ENCODE measurements around the gene ASB15.

Gene ASB15

GRCh38 chr7:123635551-123636359 lies 34.1 kb downstream of the ASB15 start:
- no peak for DNase-seq (ENCODE audit: low read depth)

DNA sequence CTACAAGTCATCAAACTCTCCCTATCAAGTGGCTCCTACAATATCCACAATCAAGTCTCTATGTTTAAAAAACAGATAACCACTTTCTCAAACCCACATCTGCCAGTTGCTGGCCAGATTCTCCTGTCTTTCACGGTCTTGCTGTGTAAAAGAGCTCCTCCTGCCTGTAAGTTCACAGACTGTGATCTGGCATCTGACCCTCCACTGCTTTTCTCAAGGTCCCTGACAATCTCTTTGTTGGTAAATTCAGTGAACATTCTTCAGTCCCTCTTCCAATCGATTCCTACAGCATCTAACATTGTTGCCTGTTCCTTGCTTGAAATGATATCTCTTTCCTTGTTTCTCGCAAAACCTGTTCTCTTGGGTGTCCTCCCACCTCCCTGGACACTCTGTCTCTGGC lies 35.6 kb downstream of the ASB15 start:
- DNase-seq (ENCODE audit: low read depth): no peak

DNA sequence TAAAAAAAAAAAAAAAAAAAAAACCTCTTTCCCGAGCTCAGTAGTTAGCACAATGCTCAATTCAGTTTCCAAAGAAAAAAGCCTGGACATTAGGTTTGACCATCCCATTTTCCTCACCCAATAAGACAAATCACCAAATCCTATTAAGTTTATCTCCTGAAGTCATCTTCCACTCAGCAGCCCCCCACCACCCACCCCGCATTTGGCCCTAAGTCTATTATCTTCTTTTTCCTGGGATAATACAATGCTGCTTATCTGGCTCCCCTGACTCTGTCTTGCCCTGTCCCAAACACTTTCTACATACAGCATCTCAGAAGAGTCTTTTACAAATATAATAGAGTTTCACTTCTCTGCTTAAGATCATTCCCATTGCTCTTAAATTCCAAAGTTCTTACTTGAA lies 36.3 kb downstream of the ASB15 start:
- DNase-seq (ENCODE audit: low read depth): no peak

DNA sequence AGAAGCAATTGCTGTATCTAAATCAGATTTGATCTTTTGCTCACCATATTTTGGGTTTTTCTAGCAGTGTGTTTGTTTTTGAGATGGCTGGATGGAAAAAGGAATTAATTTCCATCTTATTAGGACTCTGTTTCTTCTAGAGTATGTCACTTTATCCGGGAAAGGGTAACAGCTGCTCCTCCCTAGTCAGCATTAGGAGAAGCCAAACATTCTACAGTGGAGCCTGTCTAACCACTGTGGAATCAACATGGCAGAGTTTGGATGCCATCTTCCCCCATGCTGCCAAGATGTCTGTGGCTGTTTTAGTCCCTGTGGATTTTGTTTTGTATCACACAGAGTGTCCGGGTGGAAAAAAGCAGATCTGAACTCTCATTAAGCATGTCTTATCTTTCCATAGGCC lies 38.0 kb downstream of the ASB15 start:
- DNase-seq (ENCODE audit: low read depth): no peak

- DNase-seq (ENCODE audit: low read depth): no peak
Measured at GRCh38 chr7:123640583-123640982, 39.0 kb downstream of the ASB15 start.

- no peak for DNase-seq (ENCODE audit: low read depth)
Measured at GRCh38 chr7:123641901-123642300, 40.3 kb downstream of the ASB15 start.

GRCh38 chr7:123643495-123644441 lies 42.1 kb downstream of the ASB15 start:
- no peak for DNase-seq (ENCODE audit: low read depth)

GRCh38 chr7:123645516-123645915 lies 43.9 kb downstream of the ASB15 start:
- DNase-seq (ENCODE audit: low read depth): no peak

- no peak for DNase-seq (ENCODE audit: low read depth)
Measured at GRCh38 chr7:123647106-123647730, 45.6 kb downstream of the ASB15 start.

DNA sequence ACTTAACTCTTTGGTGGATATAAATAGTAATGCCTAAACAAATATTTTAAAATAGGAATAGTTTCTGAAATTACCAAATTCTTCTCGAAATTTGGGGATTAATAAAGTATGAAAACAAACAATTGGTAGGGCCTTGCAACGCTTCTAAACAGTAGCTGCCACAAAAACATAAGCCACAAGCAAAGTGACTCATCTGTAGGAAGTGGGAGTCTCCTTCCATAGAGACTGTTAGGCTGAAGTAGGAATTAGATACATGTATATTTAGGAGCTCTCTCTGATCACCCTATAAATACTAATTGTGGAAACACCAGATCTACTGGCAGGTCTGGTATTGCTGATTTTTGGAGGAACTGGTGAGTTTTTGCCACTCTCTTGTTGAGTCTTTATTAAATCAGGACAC lies 48.3 kb downstream of the ASB15 start:
- no peak for DNase-seq (ENCODE audit: low read depth)

GRCh38 chr7:123650595-123650994 lies 49.0 kb downstream of the ASB15 start:
- no peak for DNase-seq (ENCODE audit: low read depth)

DNA sequence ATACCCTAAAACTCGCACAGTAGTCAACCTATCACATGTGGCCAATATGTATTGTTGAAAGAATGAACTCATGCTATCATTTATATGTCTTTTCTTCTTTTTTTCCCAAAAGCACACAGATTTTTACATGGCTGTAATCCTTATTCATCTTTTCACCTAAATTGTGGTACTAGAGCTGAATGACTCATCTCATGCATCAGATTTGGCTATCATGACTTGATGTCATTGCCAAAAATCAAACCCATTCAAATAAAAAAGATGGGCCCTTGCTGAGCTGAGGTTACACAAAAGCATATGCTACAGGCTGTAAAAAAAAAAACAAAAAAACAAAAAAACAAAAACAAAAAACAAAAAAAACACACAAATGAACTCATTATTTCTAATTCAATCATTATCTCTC lies 50.8 kb downstream of the ASB15 start:
- no peak for DNase-seq (ENCODE audit: low read depth)

DNA sequence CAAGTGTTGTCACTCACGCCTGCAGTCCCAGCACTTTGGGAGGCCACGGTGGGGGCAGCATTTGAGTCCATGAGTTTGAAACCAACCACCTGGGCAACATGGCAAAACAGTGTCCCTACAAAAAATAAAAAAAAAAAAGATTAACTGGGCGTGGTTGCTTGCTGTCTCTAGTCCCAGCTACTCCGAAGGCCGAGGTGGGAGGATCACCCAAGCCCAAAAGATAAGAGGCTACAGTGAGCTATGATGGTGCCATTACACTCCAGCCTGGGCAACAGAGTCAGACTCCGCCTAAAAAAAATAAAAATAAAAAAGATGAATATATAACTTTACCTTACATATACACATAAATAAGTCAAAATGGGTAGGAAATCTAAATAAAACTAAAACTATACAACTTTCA lies 51.5 kb downstream of the ASB15 start:
- no peak for DNase-seq (ENCODE audit: low read depth)

- no peak for DNase-seq (ENCODE audit: low read depth)
Measured at GRCh38 chr7:123655614-123656013, 54.0 kb downstream of the ASB15 start, which contains the start of gene LMOD2. Gene LMOD2, plus strand, starts transcription at chr7:123655866. Its CDS starts 98 bp downstream, at chr7:123655964.

- DNase-seq (ENCODE audit: low read depth): no peak
Measured at GRCh38 chr7:123656544-123657303, 55.1 kb downstream of the ASB15 start.

GRCh38 chr7:123657304-123657685 lies 55.7 kb downstream of the ASB15 start:
- DNase-seq (ENCODE audit: low read depth): no peak

DNA sequence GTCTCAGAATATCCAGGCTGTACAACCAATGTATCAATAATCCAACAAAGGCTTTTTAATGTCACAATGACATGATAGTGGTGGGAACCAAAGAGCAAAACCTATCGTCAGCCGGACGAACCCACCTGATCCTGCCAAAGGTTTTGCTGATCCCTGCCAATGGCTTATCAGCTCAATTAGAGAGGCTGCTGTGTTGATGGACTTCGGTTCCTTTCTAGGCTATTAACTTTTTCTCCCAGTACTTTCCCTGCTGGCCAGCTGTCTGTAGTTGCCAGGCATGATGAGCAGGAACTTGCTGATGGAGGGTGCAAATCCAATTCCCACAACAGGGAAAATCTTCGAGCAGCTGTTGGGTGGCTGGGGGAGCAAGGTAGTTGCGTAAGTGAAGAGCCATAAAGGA lies 56.4 kb downstream of the ASB15 start:
- no peak for DNase-seq (ENCODE audit: low read depth)

DNA sequence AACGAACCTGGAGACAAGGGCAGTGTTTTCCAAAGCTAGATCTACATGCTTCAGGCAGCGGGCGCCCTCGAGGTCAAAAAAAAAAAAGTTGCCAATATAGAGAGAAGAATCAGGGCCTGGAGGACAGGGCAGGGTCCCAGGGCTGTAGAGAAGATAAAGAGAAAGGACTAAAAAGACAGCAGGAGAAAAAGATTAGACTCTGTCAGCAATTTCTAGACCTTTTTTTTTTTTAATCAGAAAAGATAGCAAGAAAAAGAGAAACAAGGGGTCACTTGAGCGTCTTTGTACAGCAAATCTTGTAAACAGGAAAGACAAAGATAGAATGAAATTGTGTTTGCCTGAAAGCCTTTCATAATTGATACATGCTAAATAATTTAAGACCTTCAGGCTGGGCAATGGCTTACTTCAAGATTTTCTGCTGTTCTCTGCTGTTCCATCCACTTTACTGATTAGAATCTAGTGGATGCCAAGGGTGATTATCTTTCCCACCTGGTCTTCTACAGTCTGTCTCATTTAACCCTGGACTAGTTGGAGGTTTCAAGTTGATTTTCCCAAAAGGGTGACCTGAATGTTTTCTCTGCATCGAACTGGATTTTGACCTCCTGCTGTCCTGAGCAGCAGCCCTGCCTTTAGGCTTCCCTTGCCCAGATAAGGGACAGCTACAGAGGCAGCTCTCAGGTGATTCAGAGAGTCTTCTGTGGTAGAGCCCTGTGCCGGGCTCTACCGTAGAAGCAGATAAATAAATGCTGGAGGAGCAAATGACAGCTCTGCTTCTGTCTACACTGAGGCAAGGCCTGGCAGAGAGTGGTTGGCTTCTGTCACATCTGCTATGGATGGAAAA lies 59.1 kb downstream of the ASB15 start:
- no peak for DNase-seq (ENCODE audit: low read depth)

DNA sequence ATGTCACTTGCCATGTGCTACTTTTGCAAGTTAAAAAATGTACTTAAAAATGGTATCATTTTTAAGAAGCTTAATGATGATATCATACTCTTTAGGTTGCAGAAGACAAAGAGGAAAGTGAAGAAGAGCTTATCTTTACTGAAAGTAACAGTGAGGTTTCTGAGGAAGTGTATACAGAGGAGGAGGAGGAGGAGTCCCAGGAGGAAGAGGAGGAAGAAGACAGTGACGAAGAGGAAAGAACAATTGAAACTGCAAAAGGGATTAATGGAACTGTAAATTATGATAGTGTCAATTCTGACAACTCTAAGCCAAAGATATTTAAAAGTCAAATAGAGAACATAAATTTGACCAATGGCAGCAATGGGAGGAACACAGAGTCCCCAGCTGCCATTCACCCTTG lies 60.1 kb downstream of the ASB15 start:
- DNase-seq (ENCODE audit: low read depth): no peak

DNA sequence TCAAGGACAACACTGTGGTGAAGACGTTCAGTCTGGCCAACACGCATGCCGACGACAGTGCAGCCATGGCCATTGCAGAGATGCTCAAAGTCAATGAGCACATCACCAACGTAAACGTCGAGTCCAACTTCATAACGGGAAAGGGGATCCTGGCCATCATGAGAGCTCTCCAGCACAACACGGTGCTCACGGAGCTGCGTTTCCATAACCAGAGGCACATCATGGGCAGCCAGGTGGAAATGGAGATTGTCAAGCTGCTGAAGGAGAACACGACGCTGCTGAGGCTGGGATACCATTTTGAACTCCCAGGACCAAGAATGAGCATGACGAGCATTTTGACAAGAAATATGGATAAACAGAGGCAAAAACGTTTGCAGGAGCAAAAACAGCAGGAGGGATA lies 60.7 kb downstream of the ASB15 start:
- no peak for DNase-seq (ENCODE audit: low read depth)

GRCh38 chr7:123662755-123663154 lies 61.1 kb downstream of the ASB15 start:
- DNase-seq (ENCODE audit: low read depth): no peak

All from non-pigmented ciliary epithelial cell (primary cell).